NT2/D1 (cell line): ENCODE data around the gene KLK6.
"Not testable (repeated sequence)": the region's sequence is repeated elsewhere in the genome, so short reads cannot be mapped to it uniquely, and the experiment has no call there.

Experiments used
- DNase-seq: peaks from one replicate; pipeline ENCODE4 v3.0.0-alpha.2; 2011; ENCODE audit warnings: low read depth, low spot score
- H3K27me3 ChIP-seq: 2 replicates; pipeline ENCODE4 v1.6.0; 2011; ENCODE audit warnings: mild to moderate bottlenecking; ENCODE audit not compliant: insufficient read length, insufficient read depth
- H3K36me3 ChIP-seq: 2 replicates; pipeline ENCODE4 v1.6.1; 2011; ENCODE audit warnings: mild to moderate bottlenecking, low read length, mixed read lengths; ENCODE audit not compliant: insufficient read depth, insufficient read length
- H3K4me1 ChIP-seq: 2 replicates; pipeline ENCODE4 v1.5.1; 2011; ENCODE audit not compliant: insufficient read depth, insufficient read length
- H3K4me3 ChIP-seq: 2 replicates; pipeline ENCODE4 v1.5.1; 2011; ENCODE audit warnings: low read depth; ENCODE audit not compliant: insufficient read length
- H3K9ac ChIP-seq: 2 replicates; pipeline ENCODE4 v1.6.0; 2011; ENCODE audit warnings: low read depth; ENCODE audit not compliant: insufficient read length
- H3K9me3 ChIP-seq: 2 replicates; pipeline ENCODE4 v1.5.1; 2011; ENCODE audit warnings: mild to moderate bottlenecking, low read length; ENCODE audit not compliant: insufficient read depth
- SUZ12 ChIP-seq: IDR thresholded peaks from 2 replicates; pipeline ENCODE4 v1.6.1; 2011; ENCODE audit not compliant: insufficient read length, insufficient read depth; ENCODE audit errors: extremely low read depth
- YY1 ChIP-seq: IDR thresholded peaks from 2 replicates; pipeline ENCODE4 v1.6.1; 2011; ENCODE audit not compliant: insufficient read length, insufficient read depth
- ZNF274 ChIP-seq: IDR thresholded peaks from 2 replicates; pipeline ENCODE4 v1.6.1; 2011; ENCODE audit warnings: mild to moderate bottlenecking, low read depth, low read length

Gene KLK6

DNA sequence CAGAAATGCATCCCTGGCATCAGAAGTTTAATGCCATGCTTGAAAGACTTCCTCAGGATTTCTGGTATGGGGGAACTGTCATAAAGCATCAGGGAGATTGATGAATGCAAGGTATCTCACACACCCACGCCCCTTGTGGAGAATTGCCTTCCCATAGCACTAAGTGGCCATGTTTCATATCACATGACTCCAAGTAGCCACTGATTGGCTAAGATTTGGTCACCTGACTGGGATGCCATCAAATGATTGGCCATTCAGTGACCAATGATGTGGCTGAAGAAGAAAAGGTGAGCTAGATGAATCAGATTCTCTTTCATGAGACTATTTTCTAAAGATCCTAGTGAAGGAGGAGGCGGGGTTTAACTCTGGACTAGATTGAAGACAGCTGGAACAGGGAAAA is 24.7 kb upstream of the KLK6 start:
- TF ChIP-seq ZNF274: no peak
- no peak for TF ChIP-seq SUZ12
- no peak for TF ChIP-seq YY1
- no peak for DNase-seq
- H3K9me3 ChIP-seq: peaks cover 4% of the 10 kb centered on the region; the same call in 1 of the 2 replicates
- H3K4me3 ChIP-seq: no peak overlapping the region
- no peaks in the 10 kb centered on the region for H3K36me3 ChIP-seq
- H3K9ac ChIP-seq: no peak overlapping the region
- H3K4me1 ChIP-seq: no peaks in the 10 kb centered on the region
- no peaks in the 10 kb centered on the region for H3K27me3 ChIP-seq

DNA sequence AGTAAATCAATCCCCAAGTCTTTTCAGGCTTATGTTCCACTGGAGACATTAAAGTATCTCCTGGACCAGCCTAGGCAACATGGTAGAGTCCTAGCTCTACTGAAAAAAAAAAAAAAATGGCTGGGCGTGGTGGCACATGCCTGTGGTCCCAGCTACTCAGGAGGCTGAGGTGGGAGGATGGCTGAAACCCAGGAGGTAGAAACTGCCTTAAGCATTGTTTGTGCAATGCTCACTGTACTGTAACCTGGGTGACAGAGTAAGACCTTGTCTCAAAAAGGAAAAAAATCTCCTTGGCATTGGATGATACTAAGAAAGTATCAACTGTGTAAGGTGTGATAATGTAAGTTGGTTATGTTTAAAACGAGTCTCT is 23.3 kb upstream of the KLK6 start:
- H3K9me3 ChIP-seq: peaks cover 4% of the 10 kb centered on the region; the same call in 1 of the 2 replicates
- TF ChIP-seq ZNF274 (no peak), YY1 (no peak), SUZ12 (no peak)
- no peaks in the 10 kb centered on the region for H3K4me1 ChIP-seq
- H3K9ac ChIP-seq: no peak overlapping the region
- H3K36me3 ChIP-seq: no peaks in the 10 kb centered on the region
- no peaks in the 10 kb centered on the region for H3K27me3 ChIP-seq
- no peak for DNase-seq
- H3K4me3 ChIP-seq: no peak overlapping the region

DNA sequence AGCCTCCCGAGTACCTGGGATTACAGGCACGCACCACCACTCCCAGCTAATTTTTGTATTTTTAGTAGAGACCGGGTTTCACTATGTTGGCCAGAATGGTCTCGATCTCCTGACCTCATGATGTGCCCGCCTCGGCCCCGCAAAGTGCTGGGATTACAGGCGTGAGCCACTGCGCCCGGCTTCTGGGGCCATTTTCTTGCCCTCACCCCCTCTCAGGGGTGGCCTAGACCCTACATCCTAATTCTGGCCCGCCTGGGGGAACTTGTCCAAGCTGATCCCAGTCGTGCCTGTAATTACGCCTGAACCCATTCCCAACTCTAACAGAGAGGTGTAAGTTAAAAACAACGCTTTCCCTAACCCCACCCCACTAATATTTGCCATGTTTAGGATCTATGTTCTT is 15.0 kb upstream of the KLK6 start:
- not testable (repeated sequence) for H3K4me1 ChIP-seq, DNase-seq, H3K9ac ChIP-seq, H3K9me3 ChIP-seq, H3K27me3 ChIP-seq, H3K4me3 ChIP-seq, H3K36me3 ChIP-seq

DNA sequence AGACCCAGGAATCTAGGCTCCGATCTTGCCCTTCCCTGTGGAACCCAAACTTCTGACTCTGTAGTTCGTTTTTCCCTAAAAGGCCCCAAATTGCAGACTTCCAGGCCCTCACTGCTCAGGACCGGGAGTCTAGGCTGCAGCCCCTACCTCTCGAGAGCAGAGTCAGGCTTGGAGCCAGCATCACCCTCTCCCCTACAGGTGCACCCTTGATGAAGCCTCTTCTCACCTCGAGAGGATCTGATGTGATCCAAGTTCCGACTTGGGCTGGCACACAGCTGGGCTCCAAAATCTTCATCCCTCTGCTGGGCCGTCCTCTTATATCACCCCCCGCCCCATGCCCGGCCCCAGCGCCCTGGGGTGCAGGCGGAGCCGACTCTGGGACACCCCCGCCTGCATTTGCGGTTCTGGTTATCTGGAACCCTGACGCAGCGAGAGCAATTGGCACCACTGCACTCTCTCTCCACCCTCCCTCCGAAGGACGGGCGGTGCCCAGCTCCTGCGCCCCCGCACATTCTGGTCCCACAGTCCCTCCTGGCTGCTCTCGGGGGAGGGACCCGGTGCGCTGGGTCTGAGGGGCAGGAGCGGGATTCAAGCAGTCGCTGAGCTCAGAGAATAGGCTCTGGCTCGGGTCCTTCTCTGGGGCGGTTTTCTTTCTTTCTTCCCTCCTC is 14.4 kb upstream of the KLK6 start, which contains the start of gene KLK7:
Gene KLK7, minus strand, starts transcription at position 293 of the 668 bp plus-strand sequence. CDS start 1,518 bp downstream, outside the sequence.
- H3K4me3 ChIP-seq: no peak within 1 kb of the TSS
- no peaks in the 10 kb centered on the region for H3K27me3 ChIP-seq
- H3K4me1 ChIP-seq: peaks cover 6% of the 10 kb centered on the region
- TF ChIP-seq SUZ12 (no peak), ZNF274 (no peak), YY1 (no peak)
- H3K9me3 ChIP-seq: no peaks in the 10 kb centered on the region
- H3K9ac ChIP-seq: no peak within 1 kb of the TSS
- no peak for DNase-seq
- H3K36me3 ChIP-seq: no peaks in the 10 kb centered on the region

DNA sequence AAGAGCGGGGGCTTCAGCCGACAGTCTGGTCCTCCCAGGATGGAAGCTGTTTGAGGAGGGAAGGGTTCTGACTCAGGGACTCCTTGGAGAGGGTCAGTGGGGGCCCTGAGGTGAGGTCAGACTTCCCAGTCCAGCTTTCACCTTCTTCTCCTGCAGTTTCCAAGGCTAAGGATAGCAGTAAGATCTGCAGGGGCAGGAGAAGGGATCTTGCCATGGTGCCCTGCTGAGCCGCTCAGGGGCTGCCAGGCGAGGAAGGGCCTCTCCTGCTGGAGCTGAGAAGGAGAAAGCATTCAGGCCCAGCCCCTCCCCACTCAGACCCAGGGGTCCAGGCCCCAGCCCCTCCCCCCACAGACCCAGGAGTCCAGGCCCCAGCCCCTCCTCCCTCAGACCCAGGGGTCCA is 12.8 kb upstream of the KLK6 start:
- H3K9me3 ChIP-seq: no peaks in the 10 kb centered on the region
- no peaks in the 10 kb centered on the region for H3K27me3 ChIP-seq
- peaks cover 6% of the 10 kb centered on the region for H3K4me1 ChIP-seq
- H3K4me3 ChIP-seq: no peak overlapping the region
- TF ChIP-seq SUZ12 (no peak), YY1 (no peak), ZNF274 (no peak)
- H3K36me3 ChIP-seq: no peaks in the 10 kb centered on the region
- no peak overlapping the region for H3K9ac ChIP-seq
- no peak for DNase-seq

DNA sequence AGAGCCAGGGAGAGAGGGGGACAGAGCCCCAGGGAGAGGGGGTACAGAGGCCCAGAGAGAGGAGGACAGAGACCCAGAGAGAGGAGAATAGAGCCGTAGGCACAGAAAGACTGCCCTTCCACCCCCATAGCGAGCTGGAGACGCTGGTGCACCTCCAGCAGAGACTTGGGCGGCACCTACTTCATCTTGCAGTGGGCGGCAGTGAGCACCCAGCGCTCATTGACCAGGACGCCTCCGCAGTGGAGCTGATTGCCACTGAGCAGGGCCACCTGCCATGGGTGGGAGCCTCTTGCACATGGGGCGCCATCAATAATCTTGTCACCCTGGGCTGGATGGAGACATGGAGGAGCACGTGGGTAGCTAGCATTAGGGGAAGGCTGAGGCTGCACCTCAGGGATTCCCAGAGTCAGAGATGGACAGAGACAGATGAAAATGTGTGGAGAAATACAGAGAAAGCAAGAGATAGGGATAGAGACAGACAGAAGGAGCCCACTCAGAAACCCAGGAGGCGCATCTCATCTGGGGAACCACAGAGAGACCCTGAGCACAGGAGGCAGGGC is 12.3 kb upstream of the KLK6 start:
- TF ChIP-seq ZNF274: no peak
- TF ChIP-seq SUZ12: no peak
- TF ChIP-seq YY1: no peak
- Histone ChIP-seq H3K4me3 (no peak overlapping the region), H3K9me3 (no peaks in the 10 kb centered on the region), H3K36me3 (no peaks in the 10 kb centered on the region), H3K27me3 (no peaks in the 10 kb centered on the region), H3K9ac (no peak overlapping the region), H3K4me1 (peaks cover 6% of the 10 kb centered on the region)
- no peak for DNase-seq

DNA sequence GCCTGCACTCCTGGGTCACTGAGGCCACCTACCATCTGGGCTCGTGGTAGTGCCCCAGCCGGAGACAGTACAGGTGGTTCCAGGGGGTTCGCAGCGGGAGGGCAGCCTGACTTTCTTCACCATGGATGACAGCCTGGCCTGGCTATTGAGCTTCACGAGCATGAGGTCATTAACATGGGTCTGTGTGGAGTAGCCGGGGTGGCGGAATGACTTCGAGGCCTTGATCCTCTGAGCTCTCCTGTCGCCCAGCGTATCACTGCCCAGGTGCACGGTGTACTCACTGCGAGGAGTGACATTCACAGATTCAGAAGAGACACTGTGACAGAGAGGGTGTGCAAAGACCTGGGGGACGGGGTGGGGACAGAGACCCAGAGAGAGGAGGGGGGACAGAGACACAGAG is 10.8 kb upstream of the KLK6 start:
- no peaks in the 10 kb centered on the region for H3K36me3 ChIP-seq
- TF ChIP-seq YY1 (no peak), SUZ12 (no peak), ZNF274 (no peak)
- H3K27me3 ChIP-seq: no peaks in the 10 kb centered on the region
- H3K9ac ChIP-seq: no peak overlapping the region
- H3K9me3 ChIP-seq: no peaks in the 10 kb centered on the region
- DNase-seq: no peak
- no peak overlapping the region for H3K4me3 ChIP-seq
- peaks cover 9% of the 10 kb centered on the region for H3K4me1 ChIP-seq

DNA sequence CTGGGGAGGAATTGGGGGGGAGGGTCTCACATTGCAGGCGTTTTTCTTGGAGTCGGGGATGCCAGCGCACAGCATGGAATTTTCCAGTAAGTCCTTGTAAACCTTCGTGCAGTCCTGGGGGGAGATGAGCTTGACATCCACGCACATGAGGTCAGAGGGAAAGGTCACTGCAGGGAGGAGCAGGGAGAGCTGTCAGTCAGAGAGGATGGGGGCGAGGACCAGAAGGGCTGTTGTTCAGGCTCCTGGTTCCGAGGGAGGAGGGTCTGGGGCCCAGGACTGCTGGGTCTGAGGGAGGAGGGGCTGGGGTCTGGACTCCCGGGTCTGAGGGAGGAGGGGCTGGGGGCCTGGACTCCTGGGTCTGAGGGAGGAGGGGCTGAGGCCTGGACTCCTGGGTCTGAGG is 10.4 kb upstream of the KLK6 start:
- Histone ChIP-seq H3K4me1 (peaks cover 9% of the 10 kb centered on the region), H3K36me3 (no peaks in the 10 kb centered on the region), H3K4me3 (no peak overlapping the region), H3K9me3 (no peaks in the 10 kb centered on the region), H3K27me3 (no peaks in the 10 kb centered on the region), H3K9ac (no peak overlapping the region)
- no peak for TF ChIP-seq SUZ12
- TF ChIP-seq YY1: no peak
- TF ChIP-seq ZNF274: no peak
- DNase-seq: no peak
